GM18519 (cell line): Measurements from ENCODE around the gene PYM1.

Experiments
- ATAC-seq: cut with Tn5 transposase; IDR thresholded peaks from one replicate; pipeline ENCODE4 v1.9.1; 2021; ENCODE audit warnings: mild to moderate bottlenecking, moderate library complexity; ENCODE audit not compliant: unreplicated experiment, low FRiP score

Gene PYM1

GRCh38 chr12:55927588-55928502 is at the start of gene PYM1:
Gene PYM1, minus strand, starts transcription at chr12:55927894. Its CDS starts 133 bp downstream, at chr12:55927761.
- ATAC-seq = peak; percentile 28

GRCh38 chr12:55974308-55974730 is 46.6 kb upstream of the PYM1 start:
- ATAC-seq = no peak

- peak; percentile 92 for ATAC-seq
Observed at GRCh38 chr12:55973599-55974307, 46.1 kb upstream of the PYM1 start, which contains the start of gene RAB5B. Gene RAB5B, plus strand, starts transcription at chr12:55974078. Its CDS starts 12,883 bp downstream, at chr12:55986961.

GRCh38 chr12:55972911-55973598 is 45.4 kb upstream of the PYM1 start:
- no peak for ATAC-seq

GRCh38 chr12:55972456-55972855 is 44.8 kb upstream of the PYM1 start:
- no peak for ATAC-seq

GRCh38 chr12:55972042-55972441 is 44.3 kb upstream of the PYM1 start:
- no peak for ATAC-seq

- no peak for ATAC-seq
Observed at GRCh38 chr12:55970775-55971174, 43.1 kb upstream of the PYM1 start.

GRCh38 chr12:55969356-55969755 is 41.7 kb upstream of the PYM1 start:
- ATAC-seq = no peak

- peak; percentile 65 for ATAC-seq
Observed at GRCh38 chr12:55966408-55967281, 39.0 kb upstream of the PYM1 start, which contains the start of gene CDK2. Gene CDK2, plus strand, starts transcription at chr12:55966830. Its CDS starts 179 bp downstream, at chr12:55967009.

GRCh38 chr12:55965941-55966407 is 38.3 kb upstream of the PYM1 start, which contains the start of gene PMEL:
Gene PMEL, minus strand, starts transcription at chr12:55966042. Its CDS starts 31 bp downstream, at chr12:55966011.
- ATAC-seq = no peak

- no peak for ATAC-seq
Observed at GRCh38 chr12:55965240-55965639, 37.5 kb upstream of the PYM1 start.

- ATAC-seq = no peak
Observed at GRCh38 chr12:55963760-55964159, 36.1 kb upstream of the PYM1 start.

GRCh38 chr12:55957106-55957859 is 29.6 kb upstream of the PYM1 start:
- ATAC-seq = no peak

GRCh38 chr12:55955800-55956508 is 28.3 kb upstream of the PYM1 start:
- ATAC-seq = no peak

GRCh38 chr12:55955344-55955743 is 27.6 kb upstream of the PYM1 start:
- ATAC-seq = no peak

- no peak for ATAC-seq
Observed at GRCh38 chr12:55946553-55946952, 18.9 kb upstream of the PYM1 start.

- no peak for ATAC-seq
Observed at GRCh38 chr12:55942577-55943136, 15.0 kb upstream of the PYM1 start.

- no peak for ATAC-seq
Observed at GRCh38 chr12:55942055-55942454, 14.4 kb upstream of the PYM1 start.
